Epithelial cell of proximal tubule (primary cell): ENCODE data around the gene UNC45A. TPM values are rescaled to one million over a fixed set of nuclear protein-coding genes. Genes with fewer than 3 reads are reported as not detected.
"Not testable (repeated sequence)": the region's sequence is repeated elsewhere in the genome, so short reads cannot be mapped to it uniquely, and the experiment has no call there.

ENCODE experiments used
- DNase-seq: peaks from one replicate; pipeline ENCODE4 v3.0.0-alpha.2; 2011; ENCODE audit warnings: low read depth
- H3K4me3 ChIP-seq: 2 replicates; pipeline ENCODE4 v1.5.1; 2011; ENCODE audit warnings: low read depth, mild to moderate bottlenecking, low read length
- CTCF ChIP-seq: conservative IDR thresholded peaks from 2 replicates; pipeline ENCODE4 v1.5.1; 2012; ENCODE audit warnings: low read depth, mild to moderate bottlenecking, low read length
- total RNA-seq: library from RNA; depleted of rRNA; stranded (reverse); fragments of >200 nt; gene quantifications from 2 replicates; pipeline ENCODE4 v1.2.3, GENCODE V29; 2015

Gene UNC45A
- total RNA-seq, 1 donor from 2014 or later, result 30.8 TPM

DNA sequence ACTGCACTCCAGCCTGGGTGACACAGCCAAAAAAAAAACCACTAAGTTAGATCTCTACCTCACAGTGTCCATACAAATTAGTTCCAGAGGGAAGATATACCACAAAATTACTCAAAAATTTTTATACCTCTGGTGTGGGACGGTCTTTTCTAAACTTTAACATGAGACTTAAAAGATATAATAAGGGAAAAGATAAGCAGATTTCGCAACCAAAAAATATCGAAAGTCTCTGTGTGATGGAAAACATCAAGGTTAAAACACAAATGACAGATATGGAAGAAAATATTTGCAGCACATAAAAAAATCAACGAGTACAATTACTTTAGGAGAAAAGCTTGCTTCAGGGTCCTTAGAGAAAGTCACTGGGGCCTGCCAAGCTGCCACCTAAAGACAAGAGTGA, 13.2 kb upstream of the UNC45A start:
- TF ChIP-seq CTCF, result no peak
- H3K4me3 ChIP-seq, result no peak overlapping the region
- no peak for DNase-seq

- H3K4me3 ChIP-seq, DNase-seq: not testable (repeated sequence)
Measured at GRCh38 chr15:90922712-90923322, 12.3 kb upstream of the UNC45A start.

GRCh38 chr15:90924375-90924774, 10.7 kb upstream of the UNC45A start:
- no peak overlapping the region for H3K4me3 ChIP-seq
- TF ChIP-seq CTCF, result no peak
- DNase-seq, result no peak

DNA sequence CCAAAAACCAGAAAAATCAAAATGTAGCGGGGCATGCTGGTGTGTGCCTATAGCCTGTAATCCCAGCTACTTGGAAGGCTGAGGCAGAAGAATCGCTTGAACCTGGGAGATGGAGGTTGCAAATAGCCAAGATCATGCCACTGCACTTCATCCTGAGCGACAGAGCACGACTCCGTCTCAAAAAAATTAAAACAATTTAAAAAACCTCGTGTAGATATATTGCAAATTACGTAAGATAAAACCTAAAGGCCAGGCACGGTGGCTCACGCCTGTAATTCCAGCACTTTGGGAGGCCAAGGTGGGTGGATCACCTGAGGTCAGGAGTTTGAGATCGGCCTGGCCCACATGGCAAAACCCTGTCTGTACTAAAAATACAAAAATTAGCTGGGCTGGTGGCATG, 8.3 kb upstream of the UNC45A start:
- not testable (repeated sequence) for DNase-seq, H3K4me3 ChIP-seq

DNA sequence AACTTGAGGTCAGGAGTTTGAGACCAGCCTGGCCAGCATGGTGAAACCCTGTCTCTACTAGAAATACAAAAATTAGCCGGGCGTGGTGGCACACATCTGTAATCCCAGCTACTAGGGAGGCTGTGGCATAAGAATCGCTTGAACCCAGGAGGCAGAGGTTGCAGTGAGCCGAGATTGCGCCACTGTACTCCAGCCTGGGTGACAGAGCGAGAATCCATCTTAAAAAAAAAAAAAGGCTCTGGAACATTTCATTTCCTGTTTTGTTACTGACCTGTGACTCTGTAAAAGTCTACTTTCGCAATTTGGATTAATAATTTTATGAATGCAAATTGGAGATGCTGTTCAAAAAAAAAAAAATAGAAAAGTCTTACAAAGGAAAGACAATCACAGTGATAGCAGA, 7.0 kb upstream of the UNC45A start:
- not testable (repeated sequence) for DNase-seq, H3K4me3 ChIP-seq

DNA sequence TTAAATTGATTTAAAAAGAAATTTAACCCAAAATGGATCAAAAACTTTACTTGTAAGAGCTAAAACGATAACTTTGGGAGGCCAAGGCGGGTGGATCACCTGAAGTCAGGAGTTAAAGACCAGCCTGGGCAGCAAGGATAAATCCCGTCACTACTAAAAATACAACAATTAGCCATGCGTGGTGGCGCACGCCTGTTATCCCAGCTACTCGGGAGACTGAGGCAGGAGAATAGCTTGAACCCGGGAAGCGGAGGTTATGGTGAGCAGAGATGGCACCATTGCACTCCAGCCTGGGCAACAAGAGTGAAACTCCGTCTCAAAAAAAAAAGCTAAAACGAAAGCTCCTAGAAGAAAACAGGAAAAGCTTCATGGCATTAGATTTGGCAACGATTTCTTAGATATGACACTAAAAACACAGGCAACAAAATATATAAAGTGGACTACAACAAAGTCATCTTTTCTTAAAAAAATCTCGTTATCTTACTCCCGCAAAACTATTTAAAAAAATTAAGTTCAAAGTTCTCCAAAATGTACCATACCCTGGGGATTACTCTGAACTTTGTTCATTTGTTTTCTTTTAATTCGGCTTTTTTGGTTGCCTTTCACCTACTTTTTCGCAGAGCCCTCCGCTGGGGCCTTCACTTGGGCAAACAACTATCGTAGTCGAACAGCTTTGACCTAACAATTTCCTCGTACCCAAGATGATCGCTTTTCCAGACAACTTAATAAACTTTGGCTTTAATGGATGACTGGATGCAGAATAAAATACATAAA, 5.7 kb upstream of the UNC45A start:
- no peak for DNase-seq
- peak overlapping the region; percentile 73 for H3K4me3 ChIP-seq
- no peak for TF ChIP-seq CTCF

DNA sequence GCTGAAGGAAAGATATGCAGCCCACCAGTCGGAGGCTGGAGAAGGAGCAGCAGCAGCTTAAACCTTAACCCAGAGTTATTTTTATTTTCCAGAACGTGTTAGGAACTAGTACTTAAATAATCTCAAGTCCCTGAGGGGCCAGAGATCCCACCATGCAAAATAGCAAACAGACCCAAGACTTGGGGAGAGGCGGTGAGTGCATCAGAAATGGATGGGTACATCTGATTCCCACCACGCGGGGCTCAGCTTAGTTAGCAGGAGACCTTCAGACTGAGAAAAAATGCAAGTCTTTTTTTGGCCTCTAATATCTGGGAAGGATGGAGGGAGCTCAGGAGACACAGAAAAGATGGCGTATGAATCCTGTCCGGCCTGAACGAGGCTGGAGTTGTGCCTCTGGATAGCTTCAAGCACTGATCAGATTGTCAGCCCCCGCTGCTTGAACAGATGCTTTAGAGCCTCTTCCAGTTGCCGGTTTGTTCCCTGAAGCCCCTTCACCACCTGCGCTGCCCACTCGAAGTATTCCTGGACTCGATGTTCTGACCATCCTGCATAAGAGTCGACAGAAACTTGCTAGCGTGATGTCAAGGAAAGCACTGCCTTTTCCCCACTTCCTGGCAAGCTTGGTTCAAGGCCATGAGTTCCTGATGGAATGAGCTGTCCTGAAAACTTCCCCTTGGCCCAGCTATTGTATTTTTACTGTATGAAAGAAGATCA, 4.1 kb upstream of the UNC45A start:
- DNase-seq, result no peak
- peak overlapping the region; percentile 73 for H3K4me3 ChIP-seq
- peak; percentile 6 for TF ChIP-seq CTCF

GRCh38 chr15:90931575-90931827, 3.6 kb upstream of the UNC45A start:
- peak overlapping the region; percentile 81 for H3K4me3 ChIP-seq
- no peak for DNase-seq
- no peak for TF ChIP-seq CTCF
